ENCODE measurements around the gene LRGUK.

The LRGUK gene

DNA sequence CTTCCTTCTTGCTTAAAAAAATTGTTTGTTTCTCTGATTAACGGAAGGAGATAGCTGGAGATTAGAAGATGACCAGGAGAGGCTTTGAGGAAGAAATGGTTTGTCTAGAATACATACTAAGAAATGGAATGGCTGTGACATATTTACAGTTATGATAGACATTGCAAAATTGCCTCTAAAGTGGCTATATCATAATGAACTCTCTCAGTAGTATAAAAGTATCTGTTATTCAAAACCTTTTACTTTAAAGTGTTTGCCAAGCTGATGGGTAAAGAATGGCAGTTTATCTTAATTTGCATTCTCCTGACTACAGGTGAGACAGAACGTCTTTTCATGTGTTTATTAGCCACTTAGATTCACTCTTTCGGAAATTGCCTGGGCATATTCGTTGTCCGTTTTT is 28.7 kb downstream of the LRGUK start:
- H3K27me3 Mint-ChIP-seq = no peaks in the 10 kb centered on the region
- no peak for ATAC-seq

DNA sequence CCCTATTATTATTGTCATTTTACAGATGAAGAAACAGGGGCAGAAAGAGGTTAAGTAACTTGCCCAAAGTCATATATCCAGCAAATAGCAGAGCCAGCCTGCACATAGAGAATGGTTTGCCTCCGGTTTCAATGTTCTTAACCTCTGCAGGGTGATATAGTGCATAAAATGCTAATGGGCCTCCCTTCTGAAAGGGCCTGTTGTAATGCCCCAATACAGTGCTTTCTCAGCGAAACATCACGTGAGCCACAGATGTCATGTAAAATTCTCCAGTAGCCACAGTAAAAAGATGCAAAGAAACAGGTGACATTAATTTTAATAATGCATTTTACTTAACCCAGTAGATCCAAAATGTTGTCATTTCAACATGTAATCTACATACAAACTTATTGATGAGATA is 38.1 kb downstream of the LRGUK start:
- ATAC-seq = no peak
- no peak overlapping the region for H3K4me3 Mint-ChIP-seq
- H3K9me3 Mint-ChIP-seq = no peaks in the 10 kb centered on the region
- no peaks in the 10 kb centered on the region for H3K27me3 Mint-ChIP-seq
- no peaks in the 10 kb centered on the region for H3K36me3 Mint-ChIP-seq
- H3K4me1 Mint-ChIP-seq = no peaks in the 10 kb centered on the region
- no peak overlapping the region for H3K27ac Mint-ChIP-seq

More for the DNA sequence above, 28.7 kb downstream of the LRGUK start:
- peaks cover 5% of the 10 kb centered on the region for H3K4me1 Mint-ChIP-seq
- H3K27ac Mint-ChIP-seq = no peak overlapping the region
- no peaks in the 10 kb centered on the region for H3K36me3 Mint-ChIP-seq
- no peaks in the 10 kb centered on the region for H3K9me3 Mint-ChIP-seq
- no peak overlapping the region for H3K4me3 Mint-ChIP-seq

DNA sequence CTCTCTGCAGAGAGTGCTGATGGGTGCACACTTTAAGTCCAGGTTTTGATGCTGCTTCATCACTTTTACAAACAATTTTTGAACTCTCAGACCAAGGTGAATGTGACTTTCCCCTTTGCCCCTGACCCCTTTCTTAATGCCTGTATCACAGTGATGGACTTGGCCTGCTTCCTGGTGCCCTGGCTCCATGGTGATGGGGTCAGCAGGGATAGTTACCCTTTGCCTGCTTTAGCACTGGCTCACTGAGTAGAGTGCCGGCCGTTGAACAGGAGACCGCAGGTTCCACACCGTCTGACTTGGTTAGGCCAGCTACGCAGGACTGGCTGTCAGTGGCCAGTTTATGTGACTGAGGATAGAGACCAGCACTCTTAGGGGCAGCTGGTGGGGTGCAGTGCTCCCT is 40.1 kb downstream of the LRGUK start:
- Mint-ChIP-seq H3K4me3 (no peak overlapping the region), H3K4me1 (no peaks in the 10 kb centered on the region), H3K9me3 (no peaks in the 10 kb centered on the region), H3K27ac (no peak overlapping the region), H3K27me3 (no peaks in the 10 kb centered on the region), H3K36me3 (no peaks in the 10 kb centered on the region)
- no peak for ATAC-seq

- Mint-ChIP-seq H3K9me3 (no peaks in the 10 kb centered on the region), H3K27ac (no peak overlapping the region), H3K4me1 (no peaks in the 10 kb centered on the region), H3K27me3 (no peaks in the 10 kb centered on the region), H3K36me3 (no peaks in the 10 kb centered on the region), H3K4me3 (no peak overlapping the region)
- ATAC-seq = no peak
These were observed 40.7 kb downstream of the LRGUK start for GRCh38 chr7:134167841-134168240.

DNA sequence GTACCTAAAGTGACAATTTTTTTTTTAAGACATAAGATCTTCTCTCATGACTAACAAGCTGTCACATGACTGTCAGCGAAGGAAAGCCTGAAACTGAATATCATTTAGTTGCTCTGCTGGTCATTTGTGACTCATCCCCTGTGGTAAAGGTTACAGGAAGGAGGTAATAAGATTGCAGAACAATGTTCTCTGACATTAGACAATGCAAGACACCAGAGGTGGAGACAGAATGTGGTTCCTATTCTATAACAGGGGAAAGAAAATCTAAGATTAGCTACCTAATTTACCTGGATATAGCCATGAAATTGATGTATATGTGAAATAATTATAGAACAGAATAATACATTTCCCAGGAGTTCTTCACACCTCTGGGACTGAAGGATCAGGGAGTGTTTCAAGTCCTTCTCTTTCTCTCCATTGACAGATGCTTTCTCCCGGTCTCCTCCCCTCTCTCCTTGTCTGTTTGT is 47.7 kb downstream of the LRGUK start:
- H3K36me3 Mint-ChIP-seq = no peaks in the 10 kb centered on the region
- peak; percentile 94 for ATAC-seq
- no peaks in the 10 kb centered on the region for H3K9me3 Mint-ChIP-seq
- no peaks in the 10 kb centered on the region for H3K27me3 Mint-ChIP-seq
- peak overlapping the region; percentile 73 for H3K27ac Mint-ChIP-seq
- H3K4me3 Mint-ChIP-seq = no peak overlapping the region
- H3K4me1 Mint-ChIP-seq = peaks cover 18% of the 10 kb centered on the region

DNA sequence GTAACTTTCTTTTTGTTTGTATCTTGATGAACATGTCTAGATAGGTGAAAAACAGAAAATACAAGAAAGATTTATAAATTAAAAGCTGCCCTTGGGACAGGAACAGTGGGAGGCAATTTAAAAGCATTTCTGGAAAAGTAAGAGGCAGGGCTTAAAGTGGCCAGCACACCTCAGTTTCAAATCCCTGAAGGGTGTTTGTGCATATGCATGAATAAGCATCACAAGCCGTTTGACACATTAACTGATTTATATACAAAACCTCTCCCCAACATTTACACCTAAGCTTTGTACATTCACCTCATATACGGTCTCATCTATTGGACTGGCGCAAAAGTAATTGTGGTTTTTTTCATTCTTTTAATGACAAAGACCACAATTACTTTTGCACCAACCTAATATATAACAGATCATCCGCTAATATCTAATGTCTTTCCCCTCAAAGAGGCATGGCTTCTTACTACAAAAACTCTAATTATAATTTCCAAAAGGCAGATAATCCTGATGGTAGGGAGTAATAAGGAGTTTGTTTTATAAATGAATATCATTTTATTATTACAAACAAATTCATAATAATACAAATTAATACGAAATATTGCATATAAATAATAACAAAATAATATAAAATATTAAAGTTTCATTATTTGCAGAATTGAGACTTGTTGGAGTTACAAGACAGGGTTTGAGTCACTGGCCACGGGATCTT is 48.3 kb downstream of the LRGUK start:
- Mint-ChIP-seq H3K4me3 (no peak overlapping the region), H3K27ac (no peak overlapping the region), H3K4me1 (peaks cover 18% of the 10 kb centered on the region), H3K27me3 (no peaks in the 10 kb centered on the region), H3K36me3 (no peaks in the 10 kb centered on the region), H3K9me3 (no peaks in the 10 kb centered on the region)
- no peak for ATAC-seq

DNA sequence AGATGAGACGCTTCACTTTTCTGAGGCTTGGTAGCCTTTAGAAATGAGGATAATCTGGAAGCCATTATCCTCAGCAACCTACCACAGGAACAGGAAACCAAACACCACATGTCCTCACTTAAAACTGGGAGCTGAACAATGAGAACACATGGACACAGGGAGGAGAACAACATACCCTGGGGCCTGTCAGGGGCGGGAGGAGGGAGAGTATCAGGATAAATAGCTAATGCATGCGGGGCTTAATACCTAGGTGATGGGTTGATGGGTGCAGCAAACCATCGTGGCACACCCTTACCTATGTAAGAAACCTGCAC is 48.9 kb downstream of the LRGUK start:
- Mint-ChIP-seq H3K27ac (no peak overlapping the region), H3K36me3 (no peaks in the 10 kb centered on the region)
- ATAC-seq = no peak

GRCh38 chr7:134179036-134180011 is 52.2 kb downstream of the LRGUK start:
- no peaks in the 10 kb centered on the region for H3K9me3 Mint-ChIP-seq
- H3K4me1 Mint-ChIP-seq = peaks cover 11% of the 10 kb centered on the region
- ATAC-seq = no peak
- no peak overlapping the region for H3K27ac Mint-ChIP-seq
- no peak overlapping the region for H3K4me3 Mint-ChIP-seq
- H3K36me3 Mint-ChIP-seq = no peaks in the 10 kb centered on the region
- H3K27me3 Mint-ChIP-seq = no peaks in the 10 kb centered on the region

More for the DNA sequence above, 48.9 kb downstream of the LRGUK start:
- Mint-ChIP-seq H3K9me3 (no peaks in the 10 kb centered on the region), H3K4me3 (no peak overlapping the region), H3K4me1 (peaks cover 18% of the 10 kb centered on the region), H3K27me3 (no peaks in the 10 kb centered on the region)

DNA sequence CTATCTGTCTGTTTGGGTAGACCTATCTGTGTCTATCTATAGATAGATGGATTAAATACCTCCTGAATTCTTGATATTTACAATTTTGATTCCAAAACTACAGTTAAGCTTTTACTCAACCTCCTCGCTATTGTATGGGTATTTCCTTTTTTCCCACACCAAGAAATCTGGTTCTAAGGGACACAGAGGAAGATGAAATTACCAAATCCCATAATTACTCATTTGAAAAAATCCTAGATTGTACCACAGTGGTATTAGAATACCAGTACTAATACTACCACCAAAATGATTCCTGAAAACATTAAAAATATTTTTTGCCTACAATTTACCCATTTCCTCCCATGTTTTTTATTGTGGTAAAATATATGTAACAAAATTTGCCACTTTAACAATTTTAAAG is 53.2 kb downstream of the LRGUK start:
- H3K4me1 Mint-ChIP-seq = peaks cover under 1% of the 10 kb centered on the region
- no peak overlapping the region for H3K4me3 Mint-ChIP-seq
- no peak overlapping the region for H3K27ac Mint-ChIP-seq
- no peak for ATAC-seq
- no peaks in the 10 kb centered on the region for H3K9me3 Mint-ChIP-seq
- H3K36me3 Mint-ChIP-seq = no peaks in the 10 kb centered on the region
- H3K27me3 Mint-ChIP-seq = no peaks in the 10 kb centered on the region

DNA sequence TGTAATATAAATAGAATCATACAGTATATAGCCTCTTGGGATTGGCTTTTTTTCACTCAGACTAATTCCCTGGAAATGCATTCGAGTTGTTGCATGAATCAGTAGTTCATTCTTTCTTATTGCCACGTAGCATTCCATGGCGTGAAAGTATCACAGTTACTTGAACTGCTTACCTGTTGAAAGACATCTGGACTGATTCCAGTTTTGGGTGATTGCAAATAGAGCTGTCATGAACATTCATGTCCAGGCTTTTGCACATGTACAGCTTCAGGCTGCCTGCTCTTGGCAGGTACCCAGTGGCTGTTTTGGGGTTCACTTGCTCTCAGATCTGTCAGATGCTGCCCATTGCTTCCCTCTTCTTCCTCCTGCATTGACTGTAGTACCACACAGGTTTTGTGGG is 54.9 kb downstream of the LRGUK start:
- Mint-ChIP-seq H3K27ac (no peak overlapping the region), H3K4me1 (no peaks in the 10 kb centered on the region), H3K4me3 (no peak overlapping the region), H3K9me3 (no peaks in the 10 kb centered on the region), H3K36me3 (no peaks in the 10 kb centered on the region), H3K27me3 (no peaks in the 10 kb centered on the region)
- no peak for ATAC-seq

GRCh38 chr7:134184767-134185166 is 57.6 kb downstream of the LRGUK start:
- H3K9me3 Mint-ChIP-seq = no peaks in the 10 kb centered on the region
- H3K27me3 Mint-ChIP-seq = no peaks in the 10 kb centered on the region
- H3K36me3 Mint-ChIP-seq = no peaks in the 10 kb centered on the region
- no peak overlapping the region for H3K4me3 Mint-ChIP-seq
- no peaks in the 10 kb centered on the region for H3K4me1 Mint-ChIP-seq
- ATAC-seq = no peak
- H3K27ac Mint-ChIP-seq = no peak overlapping the region

DNA sequence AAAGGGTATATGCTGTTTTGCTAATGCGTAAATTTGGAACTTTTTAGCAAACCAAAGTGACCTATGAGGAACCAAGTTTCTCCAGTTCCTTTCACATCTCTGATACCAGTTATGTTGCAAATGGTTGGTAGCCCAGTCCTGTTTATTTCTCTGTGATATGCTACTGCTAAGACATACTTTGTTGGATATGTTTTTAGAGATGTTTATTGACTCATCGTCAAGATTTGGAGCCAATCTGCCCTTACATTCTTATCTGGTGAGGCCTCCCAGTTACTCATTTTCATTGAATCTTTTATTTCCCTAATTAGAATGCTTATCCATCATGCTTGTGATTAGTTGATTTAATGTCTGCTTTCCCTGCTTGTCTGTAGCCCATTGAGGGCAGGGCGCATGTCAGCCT is 58.9 kb downstream of the LRGUK start:
- no peaks in the 10 kb centered on the region for H3K36me3 Mint-ChIP-seq
- no peaks in the 10 kb centered on the region for H3K4me1 Mint-ChIP-seq

DNA sequence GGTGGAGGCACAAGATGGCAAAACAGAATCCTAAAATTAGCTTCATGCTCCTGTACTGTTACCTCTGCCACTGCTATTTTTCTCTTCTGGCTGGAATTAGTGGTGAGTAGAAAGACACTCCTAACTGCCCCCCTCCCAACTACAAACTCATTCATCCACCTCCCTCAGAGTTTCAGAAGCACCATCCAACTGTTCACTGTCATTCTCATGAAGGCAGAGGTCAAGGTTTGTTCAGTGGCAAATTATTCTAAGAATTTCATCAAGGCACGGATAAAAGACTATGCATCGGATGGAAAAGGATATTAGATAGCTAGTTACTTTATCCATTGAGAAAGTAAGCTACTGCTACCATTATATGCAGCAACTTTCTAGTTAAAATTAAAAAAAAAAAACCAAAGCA is 59.7 kb downstream of the LRGUK start:
- H3K4me3 Mint-ChIP-seq = no peak overlapping the region
- no peaks in the 10 kb centered on the region for H3K9me3 Mint-ChIP-seq
- H3K4me1 Mint-ChIP-seq = no peaks in the 10 kb centered on the region
- no peak for ATAC-seq
- H3K27me3 Mint-ChIP-seq = no peaks in the 10 kb centered on the region
- no peak overlapping the region for H3K27ac Mint-ChIP-seq
- H3K36me3 Mint-ChIP-seq = no peaks in the 10 kb centered on the region

More for the DNA sequence above, 58.9 kb downstream of the LRGUK start:
- ATAC-seq = no peak
- H3K9me3 Mint-ChIP-seq = no peaks in the 10 kb centered on the region
- no peak overlapping the region for H3K4me3 Mint-ChIP-seq
- H3K27ac Mint-ChIP-seq = no peak overlapping the region
- no peaks in the 10 kb centered on the region for H3K27me3 Mint-ChIP-seq

DNA sequence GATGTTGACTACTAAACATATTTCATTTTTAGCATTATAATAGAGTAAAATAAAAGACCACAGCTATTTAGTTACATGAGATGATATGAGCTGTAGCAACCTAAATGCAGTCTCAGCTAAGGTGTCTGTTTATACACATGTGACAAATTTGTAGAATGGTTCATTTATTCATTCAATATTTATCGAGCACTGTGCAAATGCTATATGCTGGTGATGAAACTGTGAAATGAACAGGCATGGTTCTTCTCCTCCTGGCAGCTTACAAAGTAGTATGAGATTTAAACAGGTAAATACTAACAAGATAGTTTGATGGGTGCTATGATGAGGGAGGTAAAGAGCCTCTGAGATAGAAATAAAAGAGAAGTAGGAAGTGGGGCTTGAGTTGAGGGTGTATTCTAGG is 60.8 kb downstream of the LRGUK start:
- Mint-ChIP-seq H3K36me3 (no peaks in the 10 kb centered on the region), H3K9me3 (no peaks in the 10 kb centered on the region), H3K27ac (no peak overlapping the region), H3K4me1 (no peaks in the 10 kb centered on the region), H3K4me3 (no peak overlapping the region), H3K27me3 (no peaks in the 10 kb centered on the region)
- ATAC-seq = no peak

DNA sequence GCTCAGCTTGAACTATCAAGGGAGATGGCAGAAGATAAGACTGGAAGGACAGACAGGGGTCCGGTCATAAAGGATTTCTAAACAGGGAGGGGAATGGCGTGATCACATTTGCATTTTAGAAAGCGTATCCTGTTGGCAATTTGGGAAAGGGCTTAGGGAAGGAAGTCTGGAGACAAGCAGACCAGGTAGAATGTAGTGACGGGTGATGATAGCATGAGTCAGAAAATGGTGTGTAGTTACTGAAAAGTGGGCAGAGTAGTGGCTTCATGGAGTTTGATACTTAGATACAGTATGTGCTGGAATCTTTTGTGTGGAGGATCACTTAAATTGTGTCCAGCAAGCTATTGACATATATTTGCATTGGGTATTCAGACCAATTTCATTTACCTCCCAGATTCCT is 61.2 kb downstream of the LRGUK start:
- Mint-ChIP-seq H3K4me3 (no peak overlapping the region), H3K4me1 (no peaks in the 10 kb centered on the region), H3K27ac (no peak overlapping the region), H3K36me3 (no peaks in the 10 kb centered on the region), H3K27me3 (no peaks in the 10 kb centered on the region), H3K9me3 (no peaks in the 10 kb centered on the region)
- no peak for ATAC-seq

DNA sequence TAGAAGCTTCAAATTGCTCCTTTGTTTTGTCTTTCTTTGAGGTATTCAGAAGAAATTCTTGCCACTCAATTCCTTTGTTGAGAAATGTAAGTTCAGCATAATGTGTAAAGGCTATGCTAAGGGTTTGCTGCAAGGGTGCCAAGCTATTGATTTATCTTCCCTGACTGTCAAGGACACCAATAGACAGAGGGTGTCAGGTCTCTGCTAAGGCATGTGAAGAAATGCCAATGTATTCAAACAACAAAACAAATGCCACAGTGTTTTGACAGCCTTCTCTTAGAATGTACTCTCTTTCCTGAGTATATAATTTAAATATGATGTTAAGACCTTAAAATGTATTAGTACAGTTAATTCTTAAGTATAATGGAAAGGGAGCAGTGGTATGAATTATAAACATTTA is 62.4 kb downstream of the LRGUK start:
- Mint-ChIP-seq H3K36me3 (no peaks in the 10 kb centered on the region), H3K27me3 (no peaks in the 10 kb centered on the region), H3K9me3 (no peaks in the 10 kb centered on the region), H3K4me3 (no peak overlapping the region), H3K27ac (no peak overlapping the region), H3K4me1 (no peaks in the 10 kb centered on the region)
- ATAC-seq = no peak

Measured in stimulated activated memory B cell treated with anti-CD40 and anti-IgM and Interleukin-4, amounts not matched to agents 10 μg/mL and 1 μg/mL and 100 μg/mL, for 72 hours (primary cell).